ENCODE data around the gene THRA.

The THRA gene

GRCh38 chr17:40070709-40071312 lies 8.0 kb downstream of the THRA start (continued):
- no peak for TF ChIP-seq PATZ1 (CRISPR knock-in tag; IDR thresholded peaks at IDR 0.05; ENCODE audit: borderline replicate concordance)
- TF ChIP-seq, protein P1, sequence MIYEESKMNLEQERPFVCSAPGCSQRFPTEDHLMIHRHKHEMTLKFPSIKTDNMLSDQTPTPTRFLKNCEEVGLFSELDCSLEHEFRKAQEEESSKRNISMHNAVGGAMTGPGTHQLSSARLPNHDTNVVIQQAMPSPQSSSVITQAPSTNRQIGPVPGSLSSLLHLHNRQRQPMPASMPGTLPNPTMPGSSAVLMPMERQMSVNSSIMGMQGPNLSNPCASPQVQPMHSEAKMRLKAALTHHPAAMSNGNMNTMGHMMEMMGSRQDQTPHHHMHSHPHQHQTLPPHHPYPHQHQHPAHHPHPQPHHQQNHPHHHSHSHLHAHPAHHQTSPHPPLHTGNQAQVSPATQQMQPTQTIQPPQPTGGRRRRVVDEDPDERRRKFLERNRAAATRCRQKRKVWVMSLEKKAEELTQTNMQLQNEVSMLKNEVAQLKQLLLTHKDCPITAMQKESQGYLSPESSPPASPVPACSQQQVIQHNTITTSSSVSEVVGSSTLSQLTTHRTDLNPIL (CRISPR knock-in tag; IDR thresholded peaks at IDR 0.05; ENCODE audit: low read depth), result no peak
- TF ChIP-seq ISL1 (CRISPR knock-in tag; IDR thresholded peaks at IDR 0.05), result no peak
- no peak for TF ChIP-seq BACH2 (CRISPR knock-in tag; IDR thresholded peaks at IDR 0.05; ENCODE audit: borderline replicate concordance)
- no peak for TF ChIP-seq CSDC2 (CRISPR knock-in tag; IDR thresholded peaks at IDR 0.05)

DNA sequence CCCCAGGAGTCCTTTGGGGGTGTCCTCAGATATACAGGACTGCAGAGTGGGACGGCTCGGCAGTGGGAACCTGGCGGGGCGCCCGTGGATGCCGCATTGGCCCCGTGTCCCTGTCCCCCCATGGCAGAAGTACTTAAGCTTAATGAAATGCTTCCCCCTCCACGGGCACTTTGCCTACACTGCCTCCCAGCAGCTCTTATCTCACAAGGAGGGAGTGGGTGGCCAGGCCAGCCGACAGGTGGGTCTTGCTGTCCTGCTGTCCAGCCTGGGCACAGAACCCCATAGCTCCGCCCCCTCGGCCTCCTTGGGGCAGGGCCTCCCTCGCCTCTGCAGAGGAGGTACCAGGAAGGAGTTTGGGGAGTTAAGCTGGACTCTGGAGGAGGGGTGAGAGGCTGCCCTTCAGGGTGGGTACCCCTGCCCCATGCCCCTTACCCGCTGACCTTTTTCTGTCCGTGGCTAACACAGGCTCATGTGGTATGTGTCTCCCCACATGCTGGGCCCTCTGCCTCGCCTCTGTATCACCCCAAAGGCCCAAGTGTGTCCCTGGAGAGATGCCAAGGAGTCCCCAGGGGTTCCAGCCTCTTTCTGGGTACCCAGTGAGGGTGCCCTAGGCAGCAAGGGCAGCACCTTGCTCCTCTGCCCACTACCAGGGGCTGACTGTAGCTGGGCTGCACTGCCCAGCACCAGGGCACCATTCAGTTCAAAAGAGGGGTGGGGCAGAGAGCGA lies 8.7 kb downstream of the THRA start:
- ATAC-seq, result no peak
- TF ChIP-seq POU6F1 (CRISPR knock-in tag; IDR thresholded peaks at IDR 0.05; ENCODE audit: borderline replicate concordance, low read depth) (no peak), SNAI2 (CRISPR knock-in tag; IDR thresholded peaks at IDR 0.05) (no peak)

- ATAC-seq, result peak; percentile 24
- TF ChIP-seq, protein P2, sequence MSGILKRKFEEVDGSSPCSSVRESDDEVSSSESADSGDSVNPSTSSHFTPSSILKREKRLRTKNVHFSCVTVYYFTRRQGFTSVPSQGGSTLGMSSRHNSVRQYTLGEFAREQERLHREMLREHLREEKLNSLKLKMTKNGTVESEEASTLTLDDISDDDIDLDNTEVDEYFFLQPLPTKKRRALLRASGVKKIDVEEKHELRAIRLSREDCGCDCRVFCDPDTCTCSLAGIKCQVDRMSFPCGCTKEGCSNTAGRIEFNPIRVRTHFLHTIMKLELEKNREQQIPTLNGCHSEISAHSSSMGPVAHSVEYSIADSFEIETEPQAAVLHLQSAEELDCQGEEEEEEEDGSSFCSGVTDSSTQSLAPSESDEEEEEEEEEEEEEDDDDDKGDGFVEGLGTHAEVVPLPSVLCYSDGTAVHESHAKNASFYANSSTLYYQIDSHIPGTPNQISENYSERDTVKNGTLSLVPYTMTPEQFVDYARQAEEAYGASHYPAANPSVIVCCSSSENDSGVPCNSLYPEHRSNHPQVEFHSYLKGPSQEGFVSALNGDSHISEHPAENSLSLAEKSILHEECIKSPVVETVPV (CRISPR knock-in tag; IDR thresholded peaks at IDR 0.05), result no peak
- TF ChIP-seq ISL1 (CRISPR knock-in tag; IDR thresholded peaks at IDR 0.05), result no peak
- no peak for TF ChIP-seq PPARA (CRISPR knock-in tag; IDR thresholded peaks at IDR 0.05; ENCODE audit: borderline replicate concordance)
- no peak for TF ChIP-seq CSDC2 (CRISPR knock-in tag; IDR thresholded peaks at IDR 0.05)
- no peak for TF ChIP-seq ZFP3 (CRISPR knock-in tag; IDR thresholded peaks at IDR 0.05)
- TF ChIP-seq POU6F1 (CRISPR knock-in tag; IDR thresholded peaks at IDR 0.05; ENCODE audit: borderline replicate concordance, low read depth), result no peak
- TF ChIP-seq, protein P1 (CRISPR knock-in tag; IDR thresholded peaks at IDR 0.05; ENCODE audit: low read depth), result no peak
- no peak for TF ChIP-seq OSR1 (CRISPR knock-in tag; IDR thresholded peaks at IDR 0.05)
- TF ChIP-seq RARB (CRISPR knock-in tag; IDR thresholded peaks at IDR 0.05), result no peak
- no peak for TF ChIP-seq ZC3H10 (CRISPR knock-in tag; IDR thresholded peaks at IDR 0.05)
- no peak for TF ChIP-seq ESRRG (CRISPR knock-in tag; IDR thresholded peaks at IDR 0.05)
- no peak for TF ChIP-seq SNAI2 (CRISPR knock-in tag; IDR thresholded peaks at IDR 0.05)
- no peak for TF ChIP-seq TCF4 (CRISPR knock-in tag; IDR thresholded peaks at IDR 0.05; ENCODE audit: borderline replicate concordance)
- TF ChIP-seq PATZ1 (CRISPR knock-in tag; IDR thresholded peaks at IDR 0.05; ENCODE audit: borderline replicate concordance), result no peak
- TF ChIP-seq, protein P3, sequence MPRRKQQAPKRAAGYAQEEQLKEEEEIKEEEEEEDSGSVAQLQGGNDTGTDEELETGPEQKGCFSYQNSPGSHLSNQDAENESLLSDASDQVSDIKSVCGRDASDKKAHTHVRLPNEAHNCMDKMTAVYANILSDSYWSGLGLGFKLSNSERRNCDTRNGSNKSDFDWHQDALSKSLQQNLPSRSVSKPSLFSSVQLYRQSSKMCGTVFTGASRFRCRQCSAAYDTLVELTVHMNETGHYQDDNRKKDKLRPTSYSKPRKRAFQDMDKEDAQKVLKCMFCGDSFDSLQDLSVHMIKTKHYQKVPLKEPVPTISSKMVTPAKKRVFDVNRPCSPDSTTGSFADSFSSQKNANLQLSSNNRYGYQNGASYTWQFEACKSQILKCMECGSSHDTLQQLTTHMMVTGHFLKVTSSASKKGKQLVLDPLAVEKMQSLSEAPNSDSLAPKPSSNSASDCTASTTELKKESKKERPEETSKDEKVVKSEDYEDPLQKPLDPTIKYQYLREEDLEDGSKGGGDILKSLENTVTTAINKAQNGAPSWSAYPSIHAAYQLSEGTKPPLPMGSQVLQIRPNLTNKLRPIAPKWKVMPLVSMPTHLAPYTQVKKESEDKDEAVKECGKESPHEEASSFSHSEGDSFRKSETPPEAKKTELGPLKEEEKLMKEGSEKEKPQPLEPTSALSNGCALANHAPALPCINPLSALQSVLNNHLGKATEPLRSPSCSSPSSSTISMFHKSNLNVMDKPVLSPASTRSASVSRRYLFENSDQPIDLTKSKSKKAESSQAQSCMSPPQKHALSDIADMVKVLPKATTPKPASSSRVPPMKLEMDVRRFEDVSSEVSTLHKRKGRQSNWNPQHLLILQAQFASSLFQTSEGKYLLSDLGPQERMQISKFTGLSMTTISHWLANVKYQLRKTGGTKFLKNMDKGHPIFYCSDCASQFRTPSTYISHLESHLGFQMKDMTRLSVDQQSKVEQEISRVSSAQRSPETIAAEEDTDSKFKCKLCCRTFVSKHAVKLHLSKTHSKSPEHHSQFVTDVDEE (CRISPR knock-in tag; IDR thresholded peaks at IDR 0.05), result no peak
These were observed 9.4 kb downstream of the THRA start for GRCh38 chr17:40072040-40072734.
